Right renal cortex interstitium (tissue), 3 donors: ENCODE results near the gene CBLN3. TPM values are rescaled to one million over a fixed set of nuclear protein-coding genes. Genes with fewer than 3 reads are reported as not detected.
"Not testable (repeated sequence)": the region's sequence is repeated elsewhere in the genome, so short reads cannot be mapped to it uniquely, and the experiment has no call there.

Source experiments
- DNase-seq, 3 donors: peaks; one replicate each; pipeline ENCODE4 v3.0.0-alpha.2; 2013; ENCODE audit warnings: low read depth in 3 of 3, low spot score in 2 of 3
- polyA plus RNA-seq, 3 donors: library from polyadenylated mRNA; unstranded; fragments of 120-200 nt; gene quantifications; one replicate each; pipeline ENCODE4 v1.2.1, GENCODE V29; 2013; ENCODE audit not compliant: insufficient read length in 3 of 3

The CBLN3 gene
- polyA plus RNA-seq, result 1 to 10 TPM; 2.2 to 3.0 (median 2.6) TPM

DNA sequence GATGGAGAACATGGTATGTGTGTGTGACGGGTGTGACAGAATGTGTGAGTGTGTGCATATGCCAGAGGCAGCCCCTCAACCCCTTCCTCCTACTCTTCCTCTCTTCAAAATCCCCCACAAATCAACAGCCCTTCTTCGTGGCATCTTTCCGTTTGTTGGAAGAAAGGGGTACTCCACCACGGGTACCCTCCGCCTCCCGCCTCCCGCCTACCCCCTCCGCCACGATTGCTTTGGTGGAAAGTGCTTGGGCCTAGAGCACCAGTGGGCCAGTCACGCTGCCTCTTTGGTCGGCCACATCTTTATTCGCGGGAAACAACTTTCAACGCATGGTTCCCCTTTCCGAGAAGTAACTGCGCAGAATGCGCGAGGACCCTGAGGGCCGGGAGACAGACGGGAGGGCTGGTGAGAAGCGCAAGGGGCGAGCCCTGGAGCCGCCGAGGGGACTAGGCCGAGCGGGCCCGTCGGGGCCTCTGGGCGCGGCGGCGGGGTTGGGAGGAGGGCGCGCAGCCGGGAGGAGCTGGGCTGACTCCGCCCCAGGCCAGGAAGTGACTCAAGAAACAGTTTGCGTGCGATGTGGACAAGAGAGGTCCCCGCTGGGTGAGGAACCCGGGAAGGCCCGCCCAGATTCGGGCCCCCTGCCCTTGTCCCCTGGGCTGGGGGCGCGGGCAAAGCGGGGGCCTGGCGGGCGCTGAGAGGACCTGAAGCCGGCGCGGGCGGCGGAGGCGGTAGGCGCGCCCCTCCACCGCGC lies at the start of gene CBLN3, which contains the start of gene KHNYN:
TSS of gene CBLN3 (minus strand) at position 274 of the 748 bp plus-strand sequence. CDS start 614 bp downstream, outside the sequence.
TSS of gene KHNYN (plus strand) at position 560 of the 748 bp plus-strand sequence. CDS start 777 bp downstream, outside the sequence.
- DNase-seq, result peak; percentile 60 to 82 (median 80)

DNA sequence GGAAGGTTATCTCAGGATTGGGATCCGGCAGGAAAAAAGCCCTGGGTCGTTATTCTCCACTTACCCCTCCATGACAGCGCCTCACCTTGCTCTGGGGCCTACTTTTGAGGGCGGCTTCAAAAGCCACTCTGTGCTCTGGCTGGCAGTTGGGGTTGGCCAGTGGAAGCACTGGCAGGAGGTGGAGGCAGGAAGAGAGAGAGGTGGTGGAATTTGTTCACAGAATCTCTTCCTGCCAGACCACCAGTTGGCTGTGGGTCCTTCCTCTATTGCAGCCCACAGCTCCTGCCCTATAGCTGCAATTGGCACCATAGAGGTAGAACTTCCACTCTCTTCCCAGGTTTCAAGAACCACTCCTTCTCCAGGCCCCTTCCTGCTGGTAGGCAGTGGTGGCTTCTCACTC lies 45.8 kb upstream of the CBLN3 start:
- no peak for DNase-seq

GRCh38 chr14:24473211-24473610 lies 43.7 kb upstream of the CBLN3 start:
- no peak for DNase-seq

GRCh38 chr14:24470450-24470849 lies 41.0 kb upstream of the CBLN3 start:
- DNase-seq, result not testable (repeated sequence)

DNA sequence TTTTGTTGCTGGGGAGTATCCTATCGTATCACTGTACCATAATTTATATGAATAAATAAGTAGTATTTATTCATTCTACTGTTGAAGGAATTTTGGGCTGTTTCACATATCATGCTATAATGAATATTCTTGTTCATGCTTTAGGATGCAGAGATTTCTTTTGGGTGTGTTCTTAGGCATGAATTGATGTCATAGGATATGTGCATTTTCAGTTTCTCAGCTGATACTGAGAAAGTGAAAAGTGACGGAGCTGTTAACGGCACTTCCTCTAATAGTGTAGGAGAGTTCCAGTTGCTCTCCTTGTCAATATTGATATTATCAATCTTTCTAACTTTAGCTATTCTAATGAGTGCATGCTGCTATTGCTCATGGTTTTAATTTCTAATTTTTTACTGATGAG lies 36.3 kb upstream of the CBLN3 start:
- no peak for DNase-seq

DNA sequence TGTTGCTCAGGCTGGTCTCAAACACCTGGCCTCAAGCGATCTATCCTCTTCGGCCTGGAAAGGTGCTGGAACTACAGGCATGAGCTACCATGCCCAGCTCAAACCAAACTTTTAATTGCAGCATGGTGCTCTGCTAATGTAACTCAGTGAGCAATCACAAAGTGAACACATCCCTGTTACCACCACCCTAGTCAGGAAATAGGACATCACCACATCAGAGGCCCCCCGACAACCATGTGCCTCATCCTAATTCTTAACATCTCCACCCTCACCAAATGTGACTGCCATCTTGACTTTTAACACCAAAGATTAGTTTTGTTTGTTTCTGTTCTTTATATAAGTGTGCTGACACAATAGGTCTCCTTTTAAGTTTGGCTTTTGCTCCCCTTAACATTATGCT lies 35.9 kb upstream of the CBLN3 start:
- no peak for DNase-seq

- no peak for DNase-seq
Measured at GRCh38 chr14:24463884-24464785, 34.7 kb upstream of the CBLN3 start.

DNA sequence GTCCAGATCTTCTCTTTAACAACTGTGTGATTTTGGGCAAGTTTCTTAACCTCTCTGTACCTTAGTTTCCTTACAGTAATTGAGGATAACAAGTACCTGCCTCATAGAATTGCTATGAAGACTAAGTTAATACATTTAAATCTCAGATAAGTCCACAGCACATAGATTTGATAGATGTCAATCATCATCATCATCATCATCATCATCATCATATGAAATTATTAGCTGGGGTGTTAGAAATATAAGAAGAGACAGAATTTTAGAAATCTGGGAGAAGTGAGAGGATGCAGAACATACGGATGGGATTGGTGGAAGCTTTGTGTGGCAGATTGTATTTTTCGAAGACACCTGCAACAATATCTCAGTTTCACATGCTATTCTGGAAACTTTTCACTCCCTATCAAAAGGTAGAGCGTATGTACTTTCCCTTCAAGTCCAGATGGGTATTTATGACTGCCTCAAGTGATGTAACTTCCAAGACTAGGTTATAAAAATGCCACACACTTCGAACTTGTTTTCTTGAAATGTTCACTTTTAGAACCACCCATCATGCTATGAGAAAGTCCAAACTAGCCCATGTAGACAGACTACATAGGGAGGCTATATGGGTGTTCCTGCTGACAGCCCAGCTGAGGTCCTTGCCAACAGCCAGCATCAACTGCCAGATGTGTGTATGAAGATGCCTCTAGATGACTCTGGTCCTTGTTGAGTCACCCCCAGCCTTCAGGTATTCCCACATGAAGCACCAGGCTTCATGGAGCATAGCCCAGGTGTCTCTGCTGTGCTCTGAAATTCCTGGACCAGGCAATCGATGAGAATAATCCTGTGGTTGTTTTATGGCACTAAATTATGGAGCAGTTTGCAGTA lies 33.8 kb upstream of the CBLN3 start:
- no peak for DNase-seq

- DNase-seq, result no peak
Measured at GRCh38 chr14:24461336-24461735, 31.9 kb upstream of the CBLN3 start.

DNA sequence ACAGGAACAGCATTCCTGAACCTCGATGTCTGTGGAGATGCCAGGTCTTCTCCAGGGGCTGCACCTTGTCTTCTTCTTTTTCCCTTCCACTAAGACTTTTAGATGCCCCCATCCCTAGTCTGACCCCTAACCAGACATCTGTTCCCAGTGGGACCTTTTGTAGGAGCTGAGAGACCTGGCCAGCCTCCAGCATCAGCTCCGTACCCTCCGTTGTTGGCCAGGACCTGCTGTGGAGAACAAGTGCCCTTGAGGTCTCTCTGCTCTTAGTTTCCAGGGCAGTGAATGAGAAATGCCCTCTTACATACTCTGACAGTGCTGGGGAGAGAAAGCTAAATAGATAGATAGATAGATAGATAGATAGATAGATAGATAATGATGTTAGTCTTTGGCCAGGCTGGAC lies 29.9 kb upstream of the CBLN3 start:
- no peak for DNase-seq

GRCh38 chr14:24458736-24459135 lies 29.3 kb upstream of the CBLN3 start:
- no peak for DNase-seq

- no peak for DNase-seq
Measured at GRCh38 chr14:24456980-24457379, 27.5 kb upstream of the CBLN3 start.

DNA sequence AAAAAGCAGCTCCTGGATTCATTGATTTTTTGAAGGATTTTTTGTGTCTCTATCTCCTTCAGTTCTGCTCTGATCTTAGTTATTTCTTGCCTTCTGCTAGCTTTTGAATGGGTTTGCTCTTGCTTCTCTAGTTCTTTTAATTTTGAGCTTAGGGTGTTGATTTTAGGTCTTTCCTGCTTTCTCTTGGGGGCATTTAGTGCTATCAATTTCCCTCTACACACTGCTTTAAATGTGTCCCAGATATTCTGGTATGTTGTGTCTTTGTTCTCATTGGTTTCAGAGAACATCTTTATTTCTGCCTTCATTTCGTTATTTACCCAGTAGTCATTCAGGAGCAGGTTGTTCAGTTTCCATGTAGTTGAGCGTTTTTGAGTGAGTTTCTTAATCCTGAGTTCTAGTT lies 21.4 kb upstream of the CBLN3 start:
- not testable (repeated sequence) for DNase-seq

- no peak for DNase-seq
Measured at GRCh38 chr14:24443053-24443665, 13.7 kb upstream of the CBLN3 start.

DNA sequence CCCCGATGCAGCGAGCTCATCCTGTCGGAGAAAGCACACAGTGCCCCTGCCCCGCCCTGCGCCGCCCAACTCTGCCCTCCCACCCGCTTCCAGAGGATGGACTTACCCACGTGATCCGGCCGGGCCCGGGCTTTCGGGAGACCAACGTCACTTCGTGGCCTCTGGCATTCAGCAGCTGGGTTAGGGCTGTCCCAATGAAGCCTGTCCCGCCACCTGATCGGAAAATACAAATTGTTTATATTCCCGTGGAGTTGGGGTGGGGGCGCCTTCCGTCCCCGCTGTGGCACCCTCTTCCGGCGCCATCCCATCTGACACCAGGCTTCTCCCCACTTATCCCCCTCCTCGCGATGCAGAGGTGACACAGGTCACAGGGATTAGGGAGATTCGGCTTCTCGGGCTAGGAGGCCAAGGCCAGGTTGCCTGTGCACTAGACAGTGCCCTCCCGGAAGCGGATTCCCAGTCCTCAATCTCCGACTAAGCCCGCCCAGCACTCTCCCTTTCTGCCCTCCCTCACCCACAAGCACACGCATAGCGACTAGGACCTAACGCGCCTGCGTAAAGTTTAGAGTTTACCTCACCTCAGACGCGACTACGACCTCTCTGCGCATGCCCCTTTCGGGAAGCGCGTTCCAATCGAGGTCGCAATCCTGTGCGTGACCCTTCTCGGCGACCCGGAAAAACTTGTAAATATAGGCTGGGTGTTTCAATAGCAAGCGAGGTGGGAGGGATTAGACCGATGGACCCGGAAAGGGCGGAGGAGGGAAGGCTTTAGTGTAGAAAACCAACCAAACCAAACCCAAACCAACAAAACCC lies 13.0 kb upstream of the CBLN3 start, which contains the start of gene SDR39U1:
TSS of gene SDR39U1 (minus strand) at position 537 of the 813 bp plus-strand sequence. CDS start at position 530, 7 bp downstream.
- DNase-seq, result peak; percentile 98 to 99 (median 98)

DNA sequence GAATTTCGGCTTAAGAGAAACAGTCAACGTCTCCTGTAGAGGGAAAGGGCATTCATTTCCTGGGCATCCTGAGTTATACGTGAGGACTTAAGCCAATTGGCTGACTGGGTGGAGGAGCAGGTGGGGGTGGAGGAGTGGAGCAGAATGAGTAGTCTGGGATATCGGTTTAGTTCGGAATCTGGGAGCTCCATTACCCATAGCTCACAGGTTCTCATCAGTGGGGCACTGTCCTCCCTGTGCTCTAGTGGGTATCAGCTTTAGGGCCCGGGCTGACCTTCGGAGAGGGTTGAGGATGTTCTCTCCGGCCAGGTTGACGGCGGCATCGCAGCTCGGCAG lies 12.4 kb upstream of the CBLN3 start:
- no peak for DNase-seq

DNA sequence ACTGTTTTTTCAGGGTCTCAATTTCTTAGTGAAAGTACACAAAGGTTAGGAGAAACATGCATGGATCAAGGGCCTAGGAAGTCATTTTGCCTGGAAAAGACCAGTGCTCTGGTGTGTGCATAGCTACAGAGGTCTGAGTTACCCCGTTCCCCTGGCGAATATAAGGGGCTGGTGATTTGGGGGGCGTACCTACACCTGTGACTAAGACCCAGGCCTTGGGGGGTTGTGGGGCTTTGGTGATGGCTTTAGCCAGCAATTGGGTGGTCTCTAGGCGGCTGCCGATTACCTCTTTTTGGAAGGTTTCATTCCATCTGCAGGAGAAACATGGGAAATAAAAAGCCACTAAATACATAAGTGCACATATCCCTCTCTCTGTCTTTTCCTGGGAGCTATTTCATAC lies 12.0 kb upstream of the CBLN3 start:
- DNase-seq, result no peak

GRCh38 chr14:24440606-24441399 lies 11.3 kb upstream of the CBLN3 start:
- DNase-seq, result no peak
